ENCODE results near the gene ZNF490.
A peak's percentile ranks its signal among the peaks of the same experiment; 100 is the strongest.
"Not testable (repeated sequence)": the region's sequence is repeated elsewhere in the genome, so short reads cannot be mapped to it uniquely, and the experiment has no call there.

The ZNF490 gene

DNA sequence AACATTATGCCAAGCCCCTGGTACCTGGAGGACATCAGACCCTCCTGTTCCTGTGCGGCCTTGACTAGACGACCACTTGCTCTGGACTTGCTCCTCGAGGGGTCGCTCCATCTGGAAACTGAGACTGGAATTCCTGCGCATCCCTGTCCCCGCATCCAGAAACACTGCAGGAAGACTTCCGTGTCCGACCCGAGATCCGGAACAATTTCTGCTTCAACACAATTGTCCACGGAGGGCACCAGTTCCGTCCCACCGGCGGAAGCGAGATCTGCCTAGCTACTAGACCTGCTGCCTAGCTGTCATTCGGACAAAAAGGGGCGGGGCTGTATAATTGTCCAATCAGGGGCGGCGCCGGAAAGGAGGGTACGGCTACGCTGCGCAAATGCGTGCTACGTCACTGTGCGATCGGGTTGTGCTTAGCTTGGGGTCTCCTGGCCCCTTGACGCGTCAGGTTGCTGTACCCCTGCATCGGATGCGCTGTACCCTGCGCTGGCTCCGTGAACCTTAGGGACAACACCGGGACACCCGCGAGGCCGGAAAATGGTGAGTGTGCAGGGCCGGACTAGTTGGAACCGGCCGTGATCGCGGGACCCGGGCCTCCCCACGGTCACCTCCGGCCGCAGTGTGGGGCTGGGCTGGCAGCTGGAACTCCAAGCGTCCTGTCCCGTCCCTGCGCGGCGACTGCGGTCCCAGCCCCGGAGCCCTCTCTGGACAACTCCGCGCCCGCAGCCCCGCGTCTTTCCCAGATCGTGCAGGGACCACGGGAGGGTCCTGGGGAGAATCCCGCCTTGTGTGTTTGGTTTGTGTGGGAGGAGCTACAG is at the start of gene ZNF490, which contains the start of gene ZNF791:
Gene ZNF490, minus strand, starts transcription at position 274 of the 821 bp plus-strand sequence. Its CDS starts 133 bp downstream, at position 141.
Gene ZNF791, plus strand, starts transcription at position 381 of the 821 bp plus-strand sequence. Its CDS starts 160 bp downstream, at position 541.
- DNase-seq: peak; percentile 96

DNA sequence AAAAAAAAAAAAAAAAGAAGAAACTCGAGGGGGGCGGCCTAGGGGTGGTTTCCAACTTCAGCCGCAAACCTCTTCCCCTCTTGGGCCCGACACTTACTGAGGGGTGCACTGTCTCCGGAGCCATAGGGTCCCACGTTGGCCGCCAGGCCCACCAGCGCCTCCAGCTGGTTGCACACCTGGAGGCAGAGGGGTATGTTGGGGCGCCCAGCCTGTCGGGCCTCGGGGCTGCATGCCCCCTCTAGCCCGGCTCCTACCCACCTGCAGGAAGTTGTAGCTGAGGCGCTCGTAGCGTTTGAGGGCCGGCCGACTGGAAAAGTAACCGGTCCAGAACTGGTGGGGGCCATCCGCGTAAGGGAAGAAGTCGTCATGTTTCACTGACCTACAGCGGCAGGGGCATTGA is 47.4 kb upstream of the ZNF490 start:
- no peak for DNase-seq

DNA sequence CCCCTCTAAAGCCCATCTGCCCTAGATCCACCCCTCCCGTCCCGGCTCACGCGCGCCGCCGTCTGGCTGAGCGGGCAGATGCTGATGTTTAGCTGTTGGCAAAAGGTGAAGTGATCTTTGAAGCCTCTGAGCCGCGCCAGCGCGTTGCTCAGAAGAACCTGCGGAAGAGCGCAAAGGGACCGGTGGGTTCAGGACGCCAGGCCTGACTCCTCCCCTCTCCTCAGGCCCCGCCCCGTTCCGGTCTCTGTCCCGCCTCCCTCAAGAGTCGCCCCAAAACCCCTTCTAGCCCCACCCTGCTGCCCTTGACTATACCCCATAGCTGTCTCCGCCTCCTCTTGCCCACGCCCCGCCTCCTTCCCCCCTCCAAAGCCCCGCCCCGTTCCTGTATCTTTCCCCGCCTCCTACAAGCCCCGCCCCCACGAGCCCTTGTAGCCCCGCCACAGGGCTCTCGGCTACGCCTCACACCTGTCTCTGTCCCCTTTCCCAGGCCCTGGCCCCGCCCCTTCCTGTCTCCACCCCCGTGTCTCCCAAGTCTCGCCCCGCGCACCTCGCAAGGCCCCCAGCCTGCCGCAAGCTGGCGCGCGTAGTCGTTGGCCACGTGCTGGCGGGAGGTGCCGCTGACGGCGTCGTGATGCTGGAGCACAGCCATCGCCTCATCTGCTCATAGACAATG is 46.4 kb upstream of the ZNF490 start:
- DNase-seq: no peak

DNA sequence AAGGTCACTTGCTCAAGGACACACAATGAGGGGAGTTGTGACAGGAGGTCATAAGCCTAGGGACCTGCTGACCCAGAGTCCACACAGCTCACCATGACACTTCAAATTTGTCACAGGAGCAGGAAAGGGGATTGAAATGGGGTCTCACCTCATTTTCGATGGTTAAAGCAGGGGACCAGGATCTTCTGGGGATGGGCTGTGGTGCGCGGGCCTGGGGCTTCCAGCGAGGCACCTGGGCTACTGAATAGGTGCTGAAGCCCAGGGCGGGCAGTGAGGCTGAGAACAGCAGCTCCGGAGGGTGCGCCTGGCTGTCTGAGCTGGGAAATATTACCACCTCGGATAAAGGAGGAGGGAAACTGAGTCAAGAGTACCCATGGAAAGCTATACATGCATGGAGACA is 44.9 kb upstream of the ZNF490 start:
- DNase-seq: no peak

DNA sequence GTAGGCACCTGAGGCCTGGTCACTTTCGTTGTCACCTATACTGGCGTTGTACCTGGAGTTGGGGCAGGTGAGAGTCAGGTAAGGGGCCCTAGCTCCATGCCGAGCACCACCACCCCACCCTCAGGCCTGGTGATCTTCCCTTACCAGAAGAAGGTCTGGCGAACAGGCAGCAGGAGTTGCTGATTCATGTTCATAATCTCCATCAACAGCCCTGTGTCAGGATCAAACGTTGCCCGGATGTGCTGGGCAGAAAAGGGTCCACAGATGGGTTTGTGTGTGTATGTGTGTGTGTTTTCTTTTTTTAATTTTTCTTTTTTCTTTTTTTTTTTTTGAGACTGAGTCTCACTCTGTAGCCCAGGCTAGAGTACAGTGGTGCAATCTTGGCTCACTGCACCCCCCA is 41.6 kb upstream of the ZNF490 start:
- DNase-seq: no peak

DNA sequence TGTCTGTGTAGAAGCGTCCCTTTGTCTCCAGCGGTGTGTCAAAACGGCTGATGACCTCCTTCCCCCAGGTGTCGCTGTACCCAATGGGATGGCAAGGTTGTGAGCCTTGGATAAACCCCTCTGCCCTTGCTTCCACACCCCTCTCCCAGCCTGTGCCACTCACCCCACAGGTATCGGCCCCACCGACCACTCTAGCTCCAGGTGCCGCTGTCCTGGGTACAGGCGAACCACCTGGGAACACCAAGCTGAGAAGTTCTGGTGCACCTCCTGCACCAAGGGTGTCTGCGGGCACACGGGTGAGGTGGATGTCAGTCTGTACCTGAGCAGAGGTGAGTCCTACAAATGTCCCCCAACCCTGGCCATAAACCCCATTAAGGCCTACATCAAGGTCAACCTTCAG is 39.3 kb upstream of the ZNF490 start:
- no peak for DNase-seq

DNA sequence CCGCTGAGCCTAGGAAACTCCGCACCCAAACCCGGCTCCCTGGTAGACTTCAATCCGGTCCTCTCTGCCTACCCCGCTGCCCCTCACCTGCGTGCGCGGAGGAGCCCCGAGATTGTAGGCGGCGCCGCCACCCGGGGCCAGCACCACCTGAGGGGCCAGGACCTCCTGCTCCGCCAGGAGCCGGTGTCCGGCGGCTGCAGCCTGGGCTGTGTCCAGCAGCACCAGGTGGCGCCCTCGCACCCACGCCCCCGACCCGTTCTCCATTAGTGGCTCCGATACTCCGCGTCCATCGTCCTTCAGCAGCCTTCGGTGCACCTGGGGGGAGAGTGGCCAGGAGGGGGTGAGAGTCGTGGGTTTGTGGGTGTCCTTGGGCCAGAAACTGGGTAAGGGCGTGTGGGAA is 37.5 kb upstream of the ZNF490 start:
- no peak for DNase-seq

DNA sequence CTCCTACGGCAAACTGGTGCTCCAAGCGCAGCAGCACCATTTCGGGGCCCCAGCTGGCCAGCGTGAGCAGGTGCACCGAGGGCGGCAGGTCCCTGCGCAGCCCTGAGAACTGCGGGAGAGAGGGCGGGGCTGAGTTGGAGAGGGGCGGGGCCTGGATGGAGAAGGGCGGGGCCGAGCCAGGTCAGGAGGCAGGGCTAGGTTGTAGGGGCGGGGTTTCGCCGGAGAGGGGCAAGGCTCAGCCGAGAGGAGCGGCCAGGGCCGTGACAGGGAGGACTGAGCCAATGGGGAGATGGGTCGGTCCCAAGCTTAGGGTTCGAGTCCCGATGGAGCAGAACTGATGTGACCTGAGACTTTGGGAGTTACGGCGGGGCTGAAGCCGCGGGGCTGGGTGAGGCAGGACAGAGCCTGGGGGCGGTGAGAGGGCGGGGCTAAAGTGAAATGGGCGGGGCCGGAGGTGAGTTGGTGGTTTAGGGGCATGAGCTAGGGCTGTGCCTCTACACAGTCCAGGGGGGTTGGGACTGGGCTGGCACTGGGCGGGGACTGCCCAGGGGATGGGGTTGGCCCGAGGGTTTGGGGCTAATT is 37.0 kb upstream of the ZNF490 start:
- DNase-seq: no peak

DNA sequence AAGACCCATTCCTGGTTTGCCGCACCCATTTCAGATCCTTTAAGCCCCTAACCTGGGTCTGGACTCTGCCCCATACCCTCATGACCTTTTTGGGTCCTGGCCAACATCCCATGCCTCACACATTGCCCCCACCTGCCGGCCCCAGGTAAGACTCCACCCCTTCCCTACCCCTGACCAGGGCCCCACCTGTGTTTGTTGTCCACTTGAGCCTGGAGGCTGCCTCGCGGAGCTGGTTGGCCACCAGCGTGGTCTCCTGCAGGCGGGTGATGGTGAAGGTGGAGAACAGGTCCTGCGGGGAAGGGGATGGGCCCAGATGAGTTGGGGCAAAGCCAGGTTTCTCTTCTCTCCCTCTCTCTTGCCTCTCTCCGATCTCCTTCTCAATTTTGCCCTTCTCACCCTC is 36.4 kb upstream of the ZNF490 start:
- DNase-seq: no peak

DNA sequence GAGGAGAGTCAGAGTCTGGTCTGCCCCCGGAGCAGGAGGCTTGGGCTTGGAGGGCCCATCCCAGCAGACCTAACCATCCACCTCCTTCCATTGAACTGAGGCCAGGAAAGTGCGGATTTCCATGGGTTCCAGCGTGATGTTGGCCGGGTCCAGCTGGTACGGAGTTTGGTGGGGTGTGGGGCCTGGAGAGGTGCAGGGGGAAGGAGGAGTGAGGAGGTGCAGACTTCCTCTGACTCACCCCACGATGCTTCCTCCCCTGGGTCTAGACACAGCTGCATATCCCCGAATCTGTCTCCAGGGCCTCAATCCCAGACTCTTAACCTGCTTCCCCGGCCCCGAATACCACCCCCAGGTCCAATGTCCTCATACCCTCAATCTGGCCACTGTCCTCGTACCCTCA is 35.9 kb upstream of the ZNF490 start:
- DNase-seq: no peak

DNA sequence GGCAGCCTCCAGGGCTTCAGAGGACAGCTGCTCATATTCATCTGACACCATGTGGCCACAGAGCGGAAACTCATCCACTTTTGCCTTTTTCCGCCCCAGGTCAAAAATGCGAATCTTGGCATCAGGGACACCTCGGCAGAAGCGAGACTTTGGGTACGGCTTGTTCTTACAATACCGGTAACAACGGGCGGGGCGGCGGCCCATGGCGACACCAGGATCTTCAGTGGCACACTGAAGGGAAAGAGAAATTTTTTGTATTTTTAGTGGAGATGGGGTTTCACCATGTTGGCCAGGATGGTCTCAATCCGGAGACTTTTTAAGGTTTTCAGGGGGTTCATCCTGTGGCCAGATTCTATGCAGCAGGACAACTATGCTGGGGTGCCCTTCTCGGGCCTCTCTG is 33.1 kb upstream of the ZNF490 start:
- DNase-seq: not testable (repeated sequence)

DNA sequence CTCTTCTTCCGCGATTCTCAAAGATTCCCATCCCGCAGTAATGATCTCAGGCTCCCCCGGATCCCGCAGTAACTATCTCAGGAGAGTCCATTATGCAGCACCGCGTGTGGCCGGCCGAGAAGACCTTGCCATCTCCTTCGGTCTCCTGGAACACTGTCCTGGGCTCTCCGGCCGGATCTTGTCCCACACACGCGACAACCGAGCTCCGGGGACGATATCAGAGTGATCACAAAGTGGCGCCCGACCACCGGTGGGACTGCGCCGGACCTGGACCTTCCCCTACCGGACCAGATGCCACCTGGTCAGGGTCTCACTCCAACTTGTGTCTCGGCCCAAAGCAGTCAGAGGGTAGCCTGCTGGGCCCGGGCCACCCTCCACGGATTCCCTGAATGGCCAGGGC is 31.9 kb upstream of the ZNF490 start:
- no peak for DNase-seq

DNA sequence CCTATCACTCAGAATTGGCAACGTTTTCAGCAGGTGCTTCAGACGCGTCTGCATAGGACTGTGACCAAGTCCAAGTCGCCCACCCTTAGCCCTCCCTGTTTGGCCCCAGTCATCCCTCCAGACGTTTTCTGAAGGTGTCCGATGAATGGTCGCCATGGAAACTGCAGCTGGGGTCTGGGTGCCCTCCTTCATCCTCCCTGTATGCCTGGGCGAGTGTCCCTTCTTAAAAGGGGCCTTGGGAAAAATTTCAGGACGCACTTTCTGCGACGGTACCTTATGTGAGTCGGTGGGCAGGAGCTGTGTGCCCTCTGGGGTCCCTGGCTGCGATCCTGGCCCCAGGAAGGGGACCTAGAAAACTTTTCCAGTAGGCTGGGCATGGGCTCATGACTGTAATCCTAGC is 30.8 kb upstream of the ZNF490 start:
- no peak for DNase-seq

DNA sequence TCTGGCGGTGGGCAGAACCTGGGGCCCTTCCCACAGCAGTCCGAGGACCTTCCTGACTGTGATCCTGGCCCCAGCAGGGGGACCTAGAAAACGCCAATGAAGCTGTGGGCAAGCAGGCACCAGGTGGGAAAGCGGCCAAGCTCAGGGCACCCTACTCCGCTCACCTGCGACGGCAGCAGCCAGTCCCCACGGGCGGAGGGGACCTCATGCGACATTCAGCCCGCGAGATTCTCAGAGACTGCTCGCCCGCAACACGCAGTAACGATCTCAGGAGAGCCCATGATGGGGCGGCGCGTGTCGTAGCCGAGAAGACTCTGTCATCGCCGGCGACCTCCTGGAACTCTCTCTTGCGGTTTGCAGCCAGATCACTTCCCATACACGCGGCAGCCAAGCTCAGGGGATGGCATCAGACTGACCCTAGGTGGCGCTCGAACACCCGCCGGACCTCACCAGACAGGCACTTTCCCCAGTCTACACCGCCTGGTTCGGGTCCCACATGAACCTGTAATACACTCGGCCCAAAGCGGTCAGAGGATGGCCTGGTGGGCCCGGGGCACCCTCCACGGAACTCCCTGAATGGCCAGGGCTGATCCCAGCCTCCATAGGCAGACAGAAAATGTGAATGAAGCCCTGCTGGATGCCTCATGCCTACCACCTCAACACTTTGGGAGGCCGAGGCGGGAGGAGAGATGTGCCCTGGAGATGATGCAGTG is 29.4 kb upstream of the ZNF490 start:
- peak; percentile 78 for DNase-seq

DNA sequence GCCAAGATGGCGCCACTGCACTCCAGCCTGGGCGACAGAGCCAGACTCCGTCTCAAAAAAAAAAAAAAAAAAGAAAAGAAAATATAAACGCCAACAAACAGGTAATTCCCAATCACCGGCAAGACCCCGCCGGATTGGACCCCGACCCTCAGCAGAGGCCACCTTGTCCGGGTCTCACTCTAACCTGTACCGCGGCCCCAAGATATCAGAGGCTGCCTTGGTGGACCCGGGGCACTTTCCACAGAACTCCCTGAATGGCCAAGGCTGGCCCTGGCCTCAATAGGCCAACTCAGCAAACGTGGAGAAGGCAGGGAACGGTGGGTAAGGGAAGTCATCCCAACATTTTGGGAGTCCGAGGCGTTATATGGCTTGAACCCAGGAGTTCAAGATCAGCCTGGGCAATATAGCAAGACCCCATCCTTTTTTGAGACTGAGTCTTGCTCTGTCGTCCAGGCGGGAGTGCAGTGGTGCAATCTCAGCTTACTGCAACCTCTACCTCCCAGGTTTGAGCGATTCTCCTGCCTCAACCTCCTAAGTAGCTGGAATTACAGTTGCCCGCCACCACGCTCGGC is 28.1 kb upstream of the ZNF490 start:
- DNase-seq: no peak

DNA sequence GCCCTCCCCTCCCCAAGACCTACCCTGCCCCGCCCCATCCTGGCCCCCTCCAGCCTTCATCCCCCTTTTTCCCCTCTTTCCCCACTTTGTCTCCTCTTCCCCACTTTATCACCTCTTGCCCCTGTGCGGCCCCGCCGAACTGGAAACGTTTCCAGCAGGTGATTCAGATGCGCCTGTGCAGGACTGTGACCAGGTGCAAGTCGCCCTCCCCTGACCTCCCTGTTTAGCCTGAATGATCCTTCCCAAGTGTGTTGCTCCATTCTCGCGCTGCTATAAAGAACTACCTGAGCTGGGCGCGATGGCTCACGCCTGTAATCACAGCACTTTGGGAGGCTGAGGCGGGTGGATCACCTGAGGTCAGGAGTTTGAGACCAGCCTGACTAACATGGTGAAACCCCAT is 26.0 kb upstream of the ZNF490 start:
- DNase-seq: no peak

DNA sequence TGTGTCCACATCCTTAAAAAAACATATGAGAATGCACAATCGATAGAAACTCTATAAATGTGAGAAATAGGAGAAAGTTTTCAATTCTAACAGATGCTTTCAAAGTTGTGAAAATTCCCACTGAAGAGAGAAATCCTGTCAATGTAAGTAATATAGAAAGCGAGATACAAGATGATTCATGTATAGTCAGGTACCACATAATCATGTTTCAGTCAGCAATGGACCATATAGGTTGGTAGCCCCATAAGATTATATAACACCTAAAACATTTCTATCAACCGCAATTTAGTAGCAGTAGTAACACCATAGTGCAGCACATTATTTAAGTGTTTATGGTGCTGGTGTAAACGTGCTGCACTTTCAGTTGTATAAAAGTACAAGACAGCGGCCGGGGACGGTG is 18.6 kb upstream of the ZNF490 start:
- DNase-seq: no peak

DNA sequence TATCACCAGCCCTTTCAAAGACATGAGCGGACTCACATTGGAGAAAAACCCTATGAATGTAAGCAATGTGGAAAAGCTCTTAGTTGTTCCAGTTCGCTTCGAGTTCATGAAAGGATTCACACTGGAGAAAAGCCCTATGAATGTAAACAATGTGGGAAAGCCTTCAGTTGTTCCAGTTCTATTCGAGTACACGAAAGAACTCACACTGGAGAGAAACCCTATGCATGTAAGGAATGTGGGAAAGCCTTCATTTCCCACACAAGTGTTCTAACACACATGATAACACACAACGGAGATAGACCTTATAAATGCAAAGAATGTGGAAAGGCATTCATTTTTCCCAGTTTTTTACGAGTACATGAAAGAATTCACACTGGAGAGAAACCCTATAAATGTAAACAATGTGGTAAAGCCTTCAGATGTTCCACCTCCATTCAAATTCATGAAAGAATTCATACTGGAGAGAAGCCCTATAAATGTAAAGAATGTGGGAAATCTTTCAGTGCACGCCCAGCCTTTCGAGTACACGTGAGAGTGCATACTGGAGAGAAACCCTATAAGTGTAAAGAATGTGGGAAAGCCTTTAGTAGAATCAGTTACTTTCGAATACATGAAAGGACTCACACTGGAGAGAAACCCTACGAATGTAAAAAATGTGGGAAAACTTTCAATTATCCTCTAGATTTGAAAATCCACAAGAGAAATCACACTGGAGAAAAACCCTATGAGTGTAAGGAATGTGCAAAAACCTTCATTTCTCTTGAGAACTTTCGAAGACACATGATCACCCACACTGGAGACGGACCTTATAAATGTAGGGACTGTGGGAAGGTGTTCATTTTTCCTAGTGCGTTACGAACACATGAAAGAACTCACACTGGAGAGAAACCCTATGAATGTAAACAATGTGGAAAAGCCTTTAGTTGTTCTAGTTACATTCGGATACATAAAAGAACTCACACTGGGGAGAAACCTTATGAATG is 17.7 kb upstream of the ZNF490 start:
- DNase-seq: no peak

DNA sequence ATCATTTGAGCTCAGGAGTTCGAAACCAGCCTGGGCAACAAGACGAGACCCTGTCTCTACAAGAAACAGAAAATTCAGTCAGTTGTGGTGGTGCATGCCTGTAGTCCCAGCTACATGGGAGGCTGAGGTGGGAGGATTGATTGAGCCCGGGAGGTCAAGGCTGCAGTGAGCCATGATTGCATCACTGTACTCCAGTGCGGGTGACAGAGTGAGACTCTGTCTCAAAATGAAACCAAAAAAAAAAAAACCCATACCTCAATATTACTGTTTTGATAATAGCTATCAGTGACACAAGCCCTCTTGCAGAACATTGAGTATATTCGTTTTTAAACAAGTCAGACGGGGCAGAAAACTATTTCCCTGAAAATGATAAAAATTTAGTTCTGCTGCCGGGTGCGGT is 16.3 kb upstream of the ZNF490 start:
- no peak for DNase-seq

DNA sequence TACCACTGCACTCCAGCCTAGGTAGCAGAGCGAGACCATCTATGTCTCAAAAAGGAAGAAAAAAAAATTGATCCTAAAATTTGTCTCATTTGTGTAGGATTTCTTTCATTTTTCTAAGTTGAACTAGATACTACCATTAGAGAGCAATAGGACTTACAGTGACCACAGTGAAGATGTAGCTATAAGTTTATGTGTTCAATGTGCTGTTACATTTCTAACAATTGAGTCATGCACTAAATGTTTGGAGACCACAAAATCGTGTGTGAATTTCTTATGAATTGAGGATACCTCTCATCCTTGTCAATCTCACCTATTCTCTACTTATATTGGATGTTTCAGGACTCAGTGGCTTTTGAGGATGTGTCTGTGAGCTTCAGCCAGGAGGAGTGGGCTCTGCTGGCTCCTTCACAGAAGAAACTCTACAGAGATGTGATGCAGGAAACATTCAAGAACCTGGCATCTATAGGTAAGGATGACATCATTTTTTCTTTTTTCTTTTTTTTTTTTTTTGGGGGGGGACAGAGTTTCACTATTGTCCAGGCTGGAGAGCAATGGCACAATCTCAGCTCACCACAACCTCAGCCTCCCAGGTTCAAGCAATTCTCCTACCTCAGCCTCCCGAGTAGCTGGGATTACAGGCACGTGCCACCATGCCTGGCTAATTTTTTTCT is 12.9 kb upstream of the ZNF490 start:
- no peak for DNase-seq

Measured in activated T-cell treated with anti-CD3 and anti-CD28 coated beads for 4 hours (primary cell).